OCI-LY3 (cell line): ENCODE measurements around the gene TCF4.

Source experiments
- H2AFZ ChIP-seq: fragments of 200-600, 300-600 bp; shearing (Covaris generic); 2 replicates; pipeline ENCODE4 v1.6.0; 2014; ENCODE audit warnings: antibody characterized with exemption, low read depth, low read length
- H3K27ac ChIP-seq: fragments of 200-600, 300-600 bp; sonication (generic); 2 replicates; pipeline ENCODE4 v1.5.1; 2014; ENCODE audit warnings: mild to moderate bottlenecking, low read length, moderate library complexity, mixed read lengths
- H3K27me3 ChIP-seq: fragments of 200-600, 300-600 bp; sonication (generic); 2 replicates; pipeline ENCODE4 v1.6.1; 2014; ENCODE audit warnings: low read depth, low read length, mixed read lengths
- H3K36me3 ChIP-seq: fragments of 200-600, 300-600 bp; sonication (generic); replicated peaks from 2 replicates; pipeline ENCODE3; 2014; ENCODE audit warnings: low read depth, low read length, mixed read lengths
- H3K4me1 ChIP-seq: fragments of 300-600, 200-600 bp; sonication (generic); 2 replicates; pipeline ENCODE4 v1.6.1; 2014; ENCODE audit warnings: low read length, mixed read lengths
- H3K4me2 ChIP-seq: fragments of 200-600, 300-600 bp; sonication (generic); 2 replicates; pipeline ENCODE4 v1.6.1; 2014; ENCODE audit warnings: low read length, mixed read lengths
- H3K4me3 ChIP-seq: fragments of 300-600, 200-600 bp; sonication (generic); 2 replicates; pipeline ENCODE4 v1.5.1; 2014; ENCODE audit warnings: antibody characterized with exemption, mild to moderate bottlenecking, low read length, moderate library complexity
- H3K79me2 ChIP-seq: fragments of 300-600, 200-600 bp; shearing (Covaris generic); 2 replicates; pipeline ENCODE4 v1.6.1; 2014; ENCODE audit warnings: mild to moderate bottlenecking, low read length, mixed read lengths
- H3K9ac ChIP-seq: fragments of 300-600, 200-600 bp; shearing (Covaris generic); 2 replicates; pipeline ENCODE4 v1.6.0; 2014; ENCODE audit warnings: mild to moderate bottlenecking, low read length, moderate library complexity
- H3K9me3 ChIP-seq: fragments of 200-600, 300-600 bp; shearing (Covaris generic); 2 replicates; pipeline ENCODE4 v1.6.1; 2014; ENCODE audit warnings: low read length, mixed read lengths; ENCODE audit not compliant: insufficient read depth
- H4K20me1 ChIP-seq: fragments of 200-600, 300-600 bp; sonication (generic); 2 replicates; pipeline ENCODE4 v1.6.1; 2016; ENCODE audit warnings: low read length, mixed read lengths; ENCODE audit not compliant: insufficient read depth
- EZH2phosphoT487 ChIP-seq: fragments of 200-600 bp; shearing (Covaris generic); IDR thresholded peaks from 2 replicates; pipeline ENCODE4 v1.6.1; 2018; ENCODE audit warnings: antibody characterized with exemption, mixed run types, low read depth
- TF ChIP-seq, protein P1 (sequence below): fragments of 200-600, 300-600 bp; sonication (generic); IDR thresholded peaks from 2 replicates; pipeline ENCODE4 v1.5.1; 2014; ENCODE audit warnings: antibody characterized with exemption, low read length, low read depth

TCF4 gene

DNA sequence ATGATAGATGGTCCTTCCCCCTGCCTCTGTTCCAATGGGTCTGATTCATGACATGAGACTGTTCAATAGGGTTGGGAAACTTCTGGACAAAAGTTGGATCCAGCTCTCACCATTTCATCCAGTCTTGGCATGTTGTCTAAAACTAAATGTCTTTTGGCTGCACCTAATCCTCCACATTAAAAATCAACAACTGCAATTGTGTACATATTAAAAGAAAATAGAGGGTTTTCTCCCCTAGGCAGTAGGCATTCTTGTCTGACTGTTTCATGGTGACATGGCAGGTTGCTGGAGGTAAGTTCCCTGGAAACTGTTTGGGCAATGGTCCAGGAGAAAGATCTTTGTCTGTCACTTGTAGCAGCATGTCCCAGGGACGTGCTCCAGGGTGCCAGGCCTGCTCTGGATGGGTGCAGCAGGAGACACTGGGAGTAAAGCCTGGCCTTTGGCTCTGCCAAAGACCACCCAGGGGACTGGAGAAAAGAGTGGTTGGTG lies 135.8 kb downstream of the TCF4 start:
- H3K79me2 ChIP-seq: peaks cover 100% of the 10 kb centered on the region
- H3K27ac ChIP-seq: no peak overlapping the region

DNA sequence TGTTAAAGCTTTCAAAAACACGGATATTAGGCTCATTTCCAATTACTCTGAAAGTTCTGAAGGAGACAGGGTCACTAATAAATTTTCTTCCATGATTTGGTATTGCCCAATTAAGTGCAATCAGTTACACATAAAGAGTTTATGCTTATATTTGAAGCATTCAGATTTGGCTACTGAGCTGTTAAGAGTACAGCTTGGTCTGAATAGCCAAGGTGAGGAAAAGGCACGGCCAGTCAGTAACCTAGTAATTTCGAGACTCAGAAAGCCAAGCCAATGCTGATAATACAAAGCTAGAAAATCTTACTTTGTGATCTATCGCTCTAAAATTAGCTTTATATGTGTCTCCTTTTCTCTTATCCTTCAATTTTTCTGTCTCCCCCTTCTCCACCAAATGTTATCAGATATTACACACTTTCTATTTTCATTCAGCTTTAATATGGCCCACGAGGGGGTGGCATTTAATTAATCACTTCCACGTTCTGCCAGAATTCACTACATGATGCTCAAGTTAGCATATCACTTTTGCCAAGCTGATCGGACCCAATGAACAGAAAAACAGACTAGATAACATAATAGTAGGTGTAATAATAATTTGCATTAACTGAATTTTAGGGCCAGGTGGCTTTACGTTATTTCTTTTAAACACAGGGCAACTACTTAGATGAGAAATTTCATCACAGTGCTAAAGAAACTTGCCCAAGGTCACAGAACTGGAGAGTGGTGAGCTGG lies 138.4 kb downstream of the TCF4 start:
- Histone ChIP-seq H2AFZ (no peak overlapping the region), H3K4me2 (peak overlapping the region; percentile 45), H3K27me3 (no peaks in the 10 kb centered on the region), H3K4me1 (peaks cover 70% of the 10 kb centered on the region), H3K9ac (no peak overlapping the region), H3K36me3 (peaks cover 75% of the 10 kb centered on the region), H3K4me3 (no peak overlapping the region), H3K27ac (no peak overlapping the region), H3K9me3 (no peaks in the 10 kb centered on the region), H3K79me2 (peaks cover 100% of the 10 kb centered on the region), H4K20me1 (peaks cover 99% of the 10 kb centered on the region)
- TF ChIP-seq, protein P1, sequence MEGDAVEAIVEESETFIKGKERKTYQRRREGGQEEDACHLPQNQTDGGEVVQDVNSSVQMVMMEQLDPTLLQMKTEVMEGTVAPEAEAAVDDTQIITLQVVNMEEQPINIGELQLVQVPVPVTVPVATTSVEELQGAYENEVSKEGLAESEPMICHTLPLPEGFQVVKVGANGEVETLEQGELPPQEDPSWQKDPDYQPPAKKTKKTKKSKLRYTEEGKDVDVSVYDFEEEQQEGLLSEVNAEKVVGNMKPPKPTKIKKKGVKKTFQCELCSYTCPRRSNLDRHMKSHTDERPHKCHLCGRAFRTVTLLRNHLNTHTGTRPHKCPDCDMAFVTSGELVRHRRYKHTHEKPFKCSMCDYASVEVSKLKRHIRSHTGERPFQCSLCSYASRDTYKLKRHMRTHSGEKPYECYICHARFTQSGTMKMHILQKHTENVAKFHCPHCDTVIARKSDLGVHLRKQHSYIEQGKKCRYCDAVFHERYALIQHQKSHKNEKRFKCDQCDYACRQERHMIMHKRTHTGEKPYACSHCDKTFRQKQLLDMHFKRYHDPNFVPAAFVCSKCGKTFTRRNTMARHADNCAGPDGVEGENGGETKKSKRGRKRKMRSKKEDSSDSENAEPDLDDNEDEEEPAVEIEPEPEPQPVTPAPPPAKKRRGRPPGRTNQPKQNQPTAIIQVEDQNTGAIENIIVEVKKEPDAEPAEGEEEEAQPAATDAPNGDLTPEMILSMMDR: no peak
- no peak for TF ChIP-seq EZH2phosphoT487

More for the DNA sequence above, 135.8 kb downstream of the TCF4 start:
- Histone ChIP-seq H3K9me3 (no peaks in the 10 kb centered on the region), H3K4me1 (peaks cover 90% of the 10 kb centered on the region), H3K9ac (no peak overlapping the region), H2AFZ (no peak overlapping the region), H3K4me2 (no peak overlapping the region), H4K20me1 (peaks cover 99% of the 10 kb centered on the region), H3K27me3 (no peaks in the 10 kb centered on the region), H3K4me3 (no peak overlapping the region), H3K36me3 (peaks cover 58% of the 10 kb centered on the region)
- TF ChIP-seq, protein P1: no peak
- TF ChIP-seq EZH2phosphoT487: no peak

DNA sequence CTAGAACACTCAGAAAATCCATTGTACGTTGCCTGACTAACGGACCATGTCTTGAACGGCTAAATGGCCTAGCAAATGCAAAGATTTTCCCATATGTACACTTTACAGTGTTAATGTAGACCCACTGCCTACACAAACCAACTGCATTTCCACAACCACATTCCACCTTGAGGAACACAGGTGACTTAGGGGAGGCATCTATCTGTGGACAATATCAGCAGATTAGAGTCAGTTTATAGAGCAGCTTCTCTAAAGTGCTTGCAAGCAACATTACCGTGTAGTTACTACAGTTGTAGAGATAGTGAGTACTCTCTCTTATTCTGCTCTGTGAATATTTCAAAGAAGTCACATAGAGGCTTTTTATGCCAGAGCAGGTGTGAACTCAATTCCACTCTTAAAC lies 139.6 kb downstream of the TCF4 start:
- Histone ChIP-seq H2AFZ (no peak overlapping the region), H3K4me2 (peak overlapping the region; percentile 45), H3K27ac (peak overlapping the region; percentile 1), H3K9ac (no peak overlapping the region), H3K4me1 (peaks cover 74% of the 10 kb centered on the region), H3K4me3 (no peak overlapping the region), H3K79me2 (peaks cover 100% of the 10 kb centered on the region), H3K9me3 (no peaks in the 10 kb centered on the region), H4K20me1 (peaks cover 100% of the 10 kb centered on the region), H3K27me3 (no peaks in the 10 kb centered on the region), H3K36me3 (peaks cover 77% of the 10 kb centered on the region)
- TF ChIP-seq EZH2phosphoT487: no peak
- TF ChIP-seq, protein P1: no peak

DNA sequence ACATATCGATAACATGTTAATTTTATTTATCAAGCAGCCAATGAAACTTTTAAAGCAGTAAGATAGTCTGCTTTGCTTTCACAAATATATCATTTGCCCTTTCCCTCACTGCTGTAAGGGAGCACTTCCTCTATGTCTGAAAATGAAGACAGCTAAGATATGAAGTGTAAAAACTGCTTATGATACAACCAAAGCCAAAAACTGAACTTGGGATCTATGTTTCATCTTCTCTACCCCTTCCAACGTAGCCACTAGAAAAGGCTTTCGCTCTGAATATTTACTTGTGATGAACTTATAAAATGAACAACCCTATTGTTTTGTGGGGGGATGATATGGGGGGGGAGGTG lies 140.3 kb downstream of the TCF4 start:
- Histone ChIP-seq H3K36me3 (peaks cover 79% of the 10 kb centered on the region), H3K9ac (no peak overlapping the region), H3K79me2 (peaks cover 100% of the 10 kb centered on the region), H3K9me3 (no peaks in the 10 kb centered on the region), H3K27ac (peak overlapping the region; percentile 1; the same call in 1 of the 2 replicates), H3K4me1 (peaks cover 76% of the 10 kb centered on the region), H4K20me1 (peaks cover 100% of the 10 kb centered on the region), H3K4me2 (peak overlapping the region; percentile 45), H2AFZ (no peak overlapping the region), H3K27me3 (no peaks in the 10 kb centered on the region), H3K4me3 (no peak overlapping the region)
- TF ChIP-seq EZH2phosphoT487: no peak
- TF ChIP-seq, protein P1: no peak
